Thoracic aorta (tissue), 2 donors: ENCODE results near the gene GMDS. TPM values are rescaled to one million over a fixed set of nuclear protein-coding genes. Genes with fewer than 3 reads are reported as not detected.

Experiments used
- ATAC-seq: fragments of 150-250 bp; one replicate; pipeline ENCODE4 v1.8.0; 2017; ENCODE audit warnings: low read depth; ENCODE audit not compliant: insufficient number of reproducible peaks, low FRiP score
- DNase-seq: peaks from one replicate; pipeline ENCODE4 v3.0.0-alpha.2; 2020; ENCODE audit warnings: low spot score
- H3K27ac ChIP-seq, 2 donors: fragments of 200-600 bp; sonication (generic); 1 replicate in 1 of 2; 2 replicates in 1 of 2; pipeline ENCODE4 v1.5.1; 2016; ENCODE audit warnings: mild to moderate bottlenecking in 2 of 2, moderate library complexity in 2 of 2
- H3K27me3 ChIP-seq: fragments of 200-600 bp; sonication (generic); replicated peaks from 2 replicates; pipeline ENCODE4 v1.6.0; 2016; ENCODE audit warnings: mild to moderate bottlenecking; ENCODE audit not compliant: insufficient read depth
- H3K36me3 ChIP-seq: fragments of 200-600 bp; sonication (generic); one replicate; pipeline ENCODE4 v1.5.1; 2016
- H3K4me1 ChIP-seq, 2 donors: fragments of 200-600 bp; sonication (generic); 1 replicate in 1 of 2; 2 replicates in 1 of 2; pipeline versions ENCODE4 v1.5.1 to v1.6.0; 2016; ENCODE audit warnings: low read depth in 2 of 2, mild to moderate bottlenecking in 1 of 2; ENCODE audit not compliant: control insufficient read depth in 1 of 2
- H3K4me3 ChIP-seq: fragments of 200-600 bp; sonication (generic); 2 replicates; pipeline ENCODE4 v1.5.1; 2016; ENCODE audit warnings: mild to moderate bottlenecking
- H3K9me3 ChIP-seq: fragments of 200-600 bp; sonication (generic); 2 replicates; pipeline ENCODE4 v1.5.1; 2016
- CTCF ChIP-seq: fragments of 200-600 bp; sonication (generic); IDR thresholded peaks from one replicate; pipeline ENCODE4 v1.5.1; 2019; ENCODE audit warnings: antibody characterized with exemption
- total RNA-seq, 2 donors: library from RNA; depleted of rRNA; stranded (reverse); fragments of >200 nt; gene quantifications; one replicate each; pipeline versions ENCODE4 v1.1.0 to v1.2.3, GENCODE V29; 2016

The GMDS gene
- total RNA-seq, 2 donors from 2014 or later, result 87.8 to 87.9 TPM

DNA sequence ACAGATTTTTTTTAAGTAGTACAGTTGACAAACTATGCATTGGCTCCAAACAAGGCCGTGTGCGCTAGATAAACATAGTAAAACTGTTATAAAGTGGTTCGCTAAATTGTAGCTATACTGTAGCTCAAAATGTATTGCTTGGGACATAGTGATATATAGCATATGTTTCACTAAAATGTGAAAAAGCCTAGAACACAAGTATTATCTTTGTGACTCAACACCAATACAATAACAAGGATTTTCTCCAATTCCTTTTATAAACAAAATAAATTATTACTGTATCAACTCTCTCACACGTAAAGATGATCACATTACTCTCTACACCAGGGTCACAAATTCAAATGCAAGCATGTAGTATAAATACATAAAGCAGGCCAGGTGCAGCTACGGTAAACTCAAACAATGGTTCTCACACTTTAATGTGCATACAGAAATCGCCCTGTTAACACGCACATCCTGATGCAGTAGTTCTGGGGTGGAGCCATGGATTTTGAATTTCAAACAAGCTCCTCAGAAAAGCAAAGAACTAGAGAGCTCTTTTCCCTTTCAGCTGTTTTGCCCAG lies 214.6 kb downstream of the GMDS start:
- TF ChIP-seq CTCF, result no peak
- Histone ChIP-seq H3K9me3 (no peaks in the 10 kb centered on the region), H3K27me3 (no peaks in the 10 kb centered on the region), H3K27ac (no peak overlapping the region), H3K36me3 (no peaks in the 10 kb centered on the region), H3K4me1 (no peaks in the 10 kb centered on the region), H3K4me3 (no peak overlapping the region)
- DNase-seq (no peak), ATAC-seq (no peak)

- no peak overlapping the region for H3K27ac ChIP-seq
- H3K4me3 ChIP-seq, result no peak overlapping the region
- no peak for DNase-seq
- H3K9me3 ChIP-seq, result no peaks in the 10 kb centered on the region
- no peaks in the 10 kb centered on the region for H3K36me3 ChIP-seq
- no peaks in the 10 kb centered on the region for H3K4me1 ChIP-seq
- no peaks in the 10 kb centered on the region for H3K27me3 ChIP-seq
- no peak for TF ChIP-seq CTCF
- ATAC-seq, result no peak
These were observed 215.5 kb downstream of the GMDS start for GRCh38 chr6:2029952-2030351.

- no peak for ATAC-seq
- Histone ChIP-seq H3K36me3 (no peaks in the 10 kb centered on the region), H3K27me3 (no peaks in the 10 kb centered on the region), H3K9me3 (no peaks in the 10 kb centered on the region), H3K4me3 (no peak overlapping the region), H3K27ac (no peak overlapping the region), H3K4me1 (no peaks in the 10 kb centered on the region)
- no peak for TF ChIP-seq CTCF
- no peak for DNase-seq
These were observed 216.1 kb downstream of the GMDS start for GRCh38 chr6:2029130-2029794.

- Histone ChIP-seq H3K27me3 (no peaks in the 10 kb centered on the region), H3K36me3 (no peaks in the 10 kb centered on the region), H3K27ac (no peak overlapping the region), H3K4me3 (no peak overlapping the region), H3K9me3 (no peaks in the 10 kb centered on the region), H3K4me1 (no peaks in the 10 kb centered on the region)
- TF ChIP-seq CTCF, result no peak
- ATAC-seq, result no peak
- no peak for DNase-seq
These were observed 216.9 kb downstream of the GMDS start for GRCh38 chr6:2028457-2029038.

- TF ChIP-seq CTCF, result no peak
- H3K27ac ChIP-seq, result no peak overlapping the region
- DNase-seq, result no peak
These were observed 219.3 kb downstream of the GMDS start for GRCh38 chr6:2026133-2026532.

More at GRCh38 chr6:2026133-2026532, 219.3 kb downstream of the GMDS start:
- Histone ChIP-seq H3K27me3 (no peaks in the 10 kb centered on the region), H3K4me3 (no peak overlapping the region), H3K9me3 (no peaks in the 10 kb centered on the region), H3K4me1 (no peaks in the 10 kb centered on the region), H3K36me3 (no peaks in the 10 kb centered on the region)
- no peak for ATAC-seq
